ENCODE results near the gene ELAVL1. TPM values are rescaled to one million over a fixed set of nuclear protein-coding genes. Genes with fewer than 3 reads are reported as not detected.

The ELAVL1 gene
- polyA plus RNA-seq, 1 of the 3 experiments (the other 2 are of a cell fraction): 49.6 TPM

DNA sequence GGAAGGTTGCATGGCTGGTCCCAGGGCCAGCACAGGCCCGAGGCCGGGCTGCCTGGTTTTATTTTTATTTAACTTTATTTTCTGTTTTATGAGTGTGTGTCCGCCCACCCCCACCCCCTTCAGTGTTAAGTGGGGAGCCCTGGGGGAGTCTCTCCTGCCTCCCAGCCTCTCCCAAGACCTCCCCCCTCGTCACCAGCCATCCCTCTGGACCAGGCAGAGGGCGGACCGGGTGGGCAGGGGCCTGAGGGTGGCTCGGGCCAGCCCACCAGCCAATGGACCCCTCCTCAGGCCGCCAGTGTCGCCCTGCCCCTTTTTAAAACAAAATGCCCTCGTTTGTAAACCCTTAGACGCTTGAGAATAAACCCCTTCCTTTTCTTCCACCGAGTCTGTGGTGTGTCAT lies 91.3 kb downstream of the ELAVL1 start:
- ChIA-PET CTCF (no interaction called here), POLR2A (no interaction called here)

DNA sequence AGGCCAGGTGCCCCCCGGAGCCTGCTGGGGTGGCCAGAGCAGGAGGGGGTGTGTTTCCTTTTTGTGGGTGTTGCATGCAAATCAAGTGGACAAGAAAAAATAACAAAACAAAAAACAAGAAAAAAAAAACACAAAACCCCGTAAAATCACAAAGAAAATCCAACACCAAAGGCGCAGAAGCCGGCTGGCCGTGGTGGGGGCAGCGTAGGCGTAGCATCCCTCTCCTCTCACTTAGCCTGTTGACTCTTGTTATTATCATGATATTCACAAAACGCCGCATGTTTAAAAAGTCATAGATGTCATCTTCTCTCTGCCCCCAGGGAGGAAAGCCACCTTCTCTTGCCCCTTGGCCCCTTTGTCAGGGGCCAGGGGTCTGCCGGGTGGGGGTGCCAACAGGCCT lies 91.8 kb downstream of the ELAVL1 start:
- no peak overlapping the region for H3K9ac ChIP-seq
- H3K4me1 ChIP-seq (ENCODE audit: control insufficient read depth in 1 of 2, insufficient read depth in 2 of 2, low read depth in 1 of 2, low read length in 1 of 2): peaks cover 0 to 9% of the 10 kb centered on the region in 2 experiments; a peak in 2 of 4 replicates
- H4K20me1 ChIP-seq (ENCODE audit: insufficient read depth): no peaks in the 10 kb centered on the region; the same call in 1 of the 2 replicates
- peaks cover 0 to 35% of the 10 kb centered on the region in 2 experiments for H3K36me3 ChIP-seq (replicated peaks in 1 of 2; ENCODE audit: control insufficient read depth in 1 of 2, insufficient read depth in 2 of 2, low read length in 1 of 2)
- WGBS (ENCODE audit: low lambda C conversion rate): 91% methylated on average over 10 of the region's 10 CpGs
- ChIA-PET POLR2A (no interaction called here), CTCF (no interaction called here)
- no peak overlapping the region for H3K4me3 ChIP-seq (ENCODE audit: low read depth in 2 of 2, low read length in 1 of 2)
- peaks cover 7% of the 10 kb centered on the region; the same call in 1 of the 2 replicates for H3K27me3 ChIP-seq (ENCODE audit: insufficient read depth)
- H3K9me3 ChIP-seq: no peaks in the 10 kb centered on the region
- TF ChIP-seq, protein P1, sequence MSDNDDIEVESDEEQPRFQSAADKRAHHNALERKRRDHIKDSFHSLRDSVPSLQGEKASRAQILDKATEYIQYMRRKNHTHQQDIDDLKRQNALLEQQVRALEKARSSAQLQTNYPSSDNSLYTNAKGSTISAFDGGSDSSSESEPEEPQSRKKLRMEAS (IDR thresholded peaks at IDR 0.05; ENCODE audit: low read depth): no peak
- TF ChIP-seq SIN3A (IDR thresholded peaks at IDR 0.05; ENCODE audit: borderline replicate concordance, low read depth, low read length): no peak
- no peaks in the 10 kb centered on the region for H3K9me2 ChIP-seq
- no peak overlapping the region for H2AFZ ChIP-seq (ENCODE audit: low read depth)
- H3F3A ChIP-seq (replicated peaks; ENCODE audit: insufficient read depth): peaks cover 6% of the 10 kb centered on the region
- no peak overlapping the region for H3K27ac ChIP-seq (ENCODE audit: low read depth in 2 of 2, low read length in 1 of 2)
- no peaks in the 10 kb centered on the region for H3K79me2 ChIP-seq (ENCODE audit: insufficient read depth)
- H3K4me2 ChIP-seq: no peak overlapping the region
- DNase-seq: no peak

More for the DNA sequence above, 91.3 kb downstream of the ELAVL1 start:
- Histone ChIP-seq H3K9ac (no peak overlapping the region), H3K4me1 (ENCODE audit: control insufficient read depth in 1 of 2, insufficient read depth in 2 of 2, low read depth in 1 of 2, low read length in 1 of 2) (peaks cover 0 to 9% of the 10 kb centered on the region in 2 experiments; a peak in 2 of 4 replicates), H3K4me3 (ENCODE audit: low read depth in 2 of 2, low read length in 1 of 2) (no peak overlapping the region), H3K4me2 (no peak overlapping the region), H3K36me3 (replicated peaks in 1 of 2; ENCODE audit: control insufficient read depth in 1 of 2, insufficient read depth in 2 of 2, low read length in 1 of 2) (peaks cover 0 to 35% of the 10 kb centered on the region in 2 experiments), H2AFZ (ENCODE audit: low read depth) (no peak overlapping the region), H3K27me3 (ENCODE audit: insufficient read depth) (peaks cover 7% of the 10 kb centered on the region; the same call in 1 of the 2 replicates), H4K20me1 (ENCODE audit: insufficient read depth) (no peaks in the 10 kb centered on the region), H3F3A (replicated peaks; ENCODE audit: insufficient read depth) (peaks cover 6% of the 10 kb centered on the region), H3K9me2 (no peaks in the 10 kb centered on the region), H3K9me3 (no peaks in the 10 kb centered on the region), H3K79me2 (ENCODE audit: insufficient read depth) (no peaks in the 10 kb centered on the region), H3K27ac (ENCODE audit: low read depth in 2 of 2, low read length in 1 of 2) (no peak overlapping the region)
- WGBS (ENCODE audit: low lambda C conversion rate): 83% methylated on average over 12 of the region's 12 CpGs
- TF ChIP-seq, protein P2, sequence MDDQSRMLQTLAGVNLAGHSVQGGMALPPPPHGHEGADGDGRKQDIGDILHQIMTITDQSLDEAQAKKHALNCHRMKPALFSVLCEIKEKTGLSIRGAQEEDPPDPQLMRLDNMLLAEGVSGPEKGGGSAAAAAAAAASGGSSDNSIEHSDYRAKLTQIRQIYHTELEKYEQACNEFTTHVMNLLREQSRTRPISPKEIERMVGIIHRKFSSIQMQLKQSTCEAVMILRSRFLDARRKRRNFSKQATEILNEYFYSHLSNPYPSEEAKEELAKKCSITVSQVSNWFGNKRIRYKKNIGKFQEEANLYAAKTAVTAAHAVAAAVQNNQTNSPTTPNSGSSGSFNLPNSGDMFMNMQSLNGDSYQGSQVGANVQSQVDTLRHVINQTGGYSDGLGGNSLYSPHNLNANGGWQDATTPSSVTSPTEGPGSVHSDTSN (IDR thresholded peaks at IDR 0.05): 0 out of 2 replicates have a peak, but pooled peaks have one; percentile 16
- TF ChIP-seq, protein P1 (IDR thresholded peaks at IDR 0.05; ENCODE audit: low read depth): no peak
- DNase-seq: no peak

DNA sequence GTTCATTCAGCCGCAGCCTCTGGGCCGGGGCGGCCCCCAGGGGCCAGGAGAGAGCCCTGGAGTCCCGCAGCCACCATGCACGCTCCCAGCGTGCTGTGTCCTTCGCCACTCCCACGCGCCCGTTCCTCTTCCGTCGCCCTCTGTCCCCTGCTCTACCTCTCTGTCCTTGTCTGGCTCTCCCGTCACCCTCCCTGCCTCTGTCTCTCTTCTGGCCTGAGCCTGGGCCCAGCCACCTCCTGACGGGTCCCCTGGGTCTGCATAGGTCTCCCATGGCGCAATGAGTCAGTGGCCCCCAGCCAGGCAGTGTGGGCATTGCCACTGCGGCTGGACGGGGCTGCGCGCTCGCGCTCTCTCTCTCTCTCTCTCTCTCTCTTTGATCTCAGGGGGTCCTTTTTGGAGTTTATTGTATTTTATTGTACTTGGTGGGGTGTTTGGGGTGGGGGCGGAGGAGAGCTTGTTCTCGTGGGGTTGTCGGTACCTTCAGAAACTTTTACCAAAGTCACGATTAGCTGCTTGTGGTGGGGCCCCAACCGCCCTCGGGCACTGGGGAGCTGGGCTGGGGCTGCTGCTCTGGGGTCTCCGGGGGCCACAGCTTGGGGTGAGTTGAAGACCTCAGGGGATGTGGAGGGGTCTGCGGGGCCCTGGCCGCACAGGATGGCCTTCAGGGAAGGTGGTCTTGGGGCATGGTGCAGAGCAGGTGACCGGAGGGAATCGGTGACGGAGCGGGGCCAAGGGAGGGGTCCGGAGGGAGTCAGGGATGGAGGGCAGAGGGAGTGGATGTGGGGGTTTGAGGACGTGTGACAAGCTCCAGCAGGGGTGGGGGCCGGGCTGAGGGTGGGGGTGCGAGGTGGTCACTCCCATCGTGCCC lies 92.5 kb downstream of the ELAVL1 start:
- Histone ChIP-seq H3K9me3 (no peaks in the 10 kb centered on the region), H3K4me2 (no peak overlapping the region), H3K9ac (no peak overlapping the region), H3K4me3 (ENCODE audit: low read depth in 2 of 2, low read length in 1 of 2) (no peak overlapping the region), H3K36me3 (replicated peaks in 1 of 2; ENCODE audit: control insufficient read depth in 1 of 2, insufficient read depth in 2 of 2, low read length in 1 of 2) (peaks cover 0 to 35% of the 10 kb centered on the region in 2 experiments), H3F3A (replicated peaks; ENCODE audit: insufficient read depth) (peaks cover 6% of the 10 kb centered on the region), H4K20me1 (ENCODE audit: insufficient read depth) (peaks cover 5% of the 10 kb centered on the region), H3K79me2 (ENCODE audit: insufficient read depth) (peaks cover 6% of the 10 kb centered on the region; the same call in 1 of the 2 replicates), H3K9me2 (no peaks in the 10 kb centered on the region), H2AFZ (ENCODE audit: low read depth) (no peak overlapping the region), H3K27ac (ENCODE audit: low read depth in 2 of 2, low read length in 1 of 2) (no peak overlapping the region), H3K27me3 (ENCODE audit: insufficient read depth) (peaks cover 7% of the 10 kb centered on the region; the same call in 1 of the 2 replicates), H3K4me1 (ENCODE audit: control insufficient read depth in 1 of 2, insufficient read depth in 2 of 2, low read depth in 1 of 2, low read length in 1 of 2) (peaks cover 0 to 9% of the 10 kb centered on the region in 2 experiments; a peak in 2 of 4 replicates)
- POLR2A ChIA-PET: no interaction called here
- CTCF ChIA-PET: interaction anchor here (1.5 kb wide), 1 partner anchor 9 kb away, joined by 5 read pairs; the partner anchor contains the start of gene MAP2K7
- 96% methylated on average over 33 of the region's 39 CpGs for WGBS (ENCODE audit: low lambda C conversion rate)
- DNase-seq: no peak
- no peak for TF ChIP-seq JUND (IDR thresholded peaks at IDR 0.05)
- TF ChIP-seq FOSL2 (IDR thresholded peaks at IDR 0.05; ENCODE audit: borderline replicate concordance, low read depth): no peak
- TF ChIP-seq, protein P3, sequence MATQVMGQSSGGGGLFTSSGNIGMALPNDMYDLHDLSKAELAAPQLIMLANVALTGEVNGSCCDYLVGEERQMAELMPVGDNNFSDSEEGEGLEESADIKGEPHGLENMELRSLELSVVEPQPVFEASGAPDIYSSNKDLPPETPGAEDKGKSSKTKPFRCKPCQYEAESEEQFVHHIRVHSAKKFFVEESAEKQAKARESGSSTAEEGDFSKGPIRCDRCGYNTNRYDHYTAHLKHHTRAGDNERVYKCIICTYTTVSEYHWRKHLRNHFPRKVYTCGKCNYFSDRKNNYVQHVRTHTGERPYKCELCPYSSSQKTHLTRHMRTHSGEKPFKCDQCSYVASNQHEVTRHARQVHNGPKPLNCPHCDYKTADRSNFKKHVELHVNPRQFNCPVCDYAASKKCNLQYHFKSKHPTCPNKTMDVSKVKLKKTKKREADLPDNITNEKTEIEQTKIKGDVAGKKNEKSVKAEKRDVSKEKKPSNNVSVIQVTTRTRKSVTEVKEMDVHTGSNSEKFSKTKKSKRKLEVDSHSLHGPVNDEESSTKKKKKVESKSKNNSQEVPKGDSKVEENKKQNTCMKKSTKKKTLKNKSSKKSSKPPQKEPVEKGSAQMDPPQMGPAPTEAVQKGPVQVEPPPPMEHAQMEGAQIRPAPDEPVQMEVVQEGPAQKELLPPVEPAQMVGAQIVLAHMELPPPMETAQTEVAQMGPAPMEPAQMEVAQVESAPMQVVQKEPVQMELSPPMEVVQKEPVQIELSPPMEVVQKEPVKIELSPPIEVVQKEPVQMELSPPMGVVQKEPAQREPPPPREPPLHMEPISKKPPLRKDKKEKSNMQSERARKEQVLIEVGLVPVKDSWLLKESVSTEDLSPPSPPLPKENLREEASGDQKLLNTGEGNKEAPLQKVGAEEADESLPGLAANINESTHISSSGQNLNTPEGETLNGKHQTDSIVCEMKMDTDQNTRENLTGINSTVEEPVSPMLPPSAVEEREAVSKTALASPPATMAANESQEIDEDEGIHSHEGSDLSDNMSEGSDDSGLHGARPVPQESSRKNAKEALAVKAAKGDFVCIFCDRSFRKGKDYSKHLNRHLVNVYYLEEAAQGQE (IDR thresholded peaks at IDR 0.05; ENCODE audit: low read depth, low read length): no peak
- TF ChIP-seq TEAD4 (IDR thresholded peaks at IDR 0.05; ENCODE audit: borderline replicate concordance, insufficient read depth): no peak
- TF ChIP-seq, protein P1 (IDR thresholded peaks at IDR 0.05; ENCODE audit: low read depth): no peak
- TF ChIP-seq ELF1 (IDR thresholded peaks at IDR 0.05): no peak
- TF ChIP-seq FOXJ3 (CRISPR knock-in tag; IDR thresholded peaks at IDR 0.05): no peak
- TF ChIP-seq SIN3A (IDR thresholded peaks at IDR 0.05; ENCODE audit: borderline replicate concordance, low read depth, low read length): no peak
- TF ChIP-seq GATA2 (CRISPR knock-in tag; IDR thresholded peaks at IDR 0.05): no peak
- TF ChIP-seq TAF1 (IDR thresholded peaks at IDR 0.05; ENCODE audit: borderline replicate concordance, low read depth, low read length): no peak

All from SK-N-SH (cell line).